A549 (cell line): ENCODE results near the gene ANG.

Experiments
- CHD2 ChIP-seq: fragments of 150-350 bp; IDR thresholded peaks from 2 replicates; pipeline ENCODE4 v1.6.1; 2014; ENCODE audit warnings: low read length; ENCODE audit not compliant: partially characterized antibody
- CTCF ChIP-seq: fragments of >200 bp; sonication (Bioruptor Twin); formaldehyde crosslinking; IDR thresholded peaks from 3 replicates; pipeline ENCODE4 v1.5.1; 2016
- E2F6 ChIP-seq: IDR thresholded peaks from 2 replicates; pipeline ENCODE4 v1.6.1; 2012; ENCODE audit warnings: low read depth, borderline replicate concordance
- GATA3 ChIP-seq: IDR thresholded peaks from 2 replicates; pipeline ENCODE4 v1.6.1; 2012; ENCODE audit warnings: borderline replicate concordance
- JUN ChIP-seq, 2 experiments: fragments of >200 bp; sonication (Bioruptor Twin); formaldehyde crosslinking; IDR thresholded peaks; 2 replicates in 1 of 2; 3 replicates in 1 of 2; pipeline ENCODE4 v1.6.1; 2016 to 2017
- MAFK ChIP-seq: fragments of 450-650 bp; IDR thresholded peaks from 2 replicates; pipeline ENCODE4 v1.6.1; 2014; ENCODE audit not compliant: partially characterized antibody
- MAX ChIP-seq: IDR thresholded peaks from 2 replicates; pipeline ENCODE4 v1.6.1; 2012
- POLR2A ChIP-seq: IDR thresholded peaks from 2 replicates; pipeline ENCODE4 v1.6.1; 2012; ENCODE audit warnings: mild to moderate bottlenecking, low read length
- RFX5 ChIP-seq: fragments of 450-650 bp; IDR thresholded peaks from 2 replicates; pipeline ENCODE4 v1.7.1; 2014; ENCODE audit warnings: antibody characterized with exemption, mild to moderate bottlenecking, moderate library complexity
- RNF2 ChIP-seq: fragments of 200-600 bp; sonication (generic); IDR thresholded peaks from 2 replicates; pipeline ENCODE4 v1.6.1; 2016; ENCODE audit warnings: low read depth, mild to moderate bottlenecking, antibody characterized with exemption, moderate library complexity, borderline replicate concordance

- TF ChIP-seq GATA3 (no peak), POLR2A (no peak), CTCF (no peak), MAX (no peak), CHD2 (no peak), JUN (IDR thresholded peaks at IDR 0.05) (no peak), RNF2 (no peak), E2F6 (no peak), RFX5 (no peak), MAFK (no peak)
These were observed 16.8 kb upstream of the ANG start for GRCh38 chr14:20671597-20672283.
